AG10803 (cell line): ENCODE measurements around the gene PLXDC2.

Experiments
- DNase-seq: peaks from one replicate; pipeline ENCODE4 v3.0.0; 2010; ENCODE audit warnings: low read depth
- H3K4me3 ChIP-seq: 2 replicates; pipeline ENCODE4 v1.5.1; 2011; ENCODE audit warnings: mild to moderate bottlenecking, low read length, control low read depth
- TF ChIP-seq, protein P1 (sequence below): conservative IDR thresholded peaks from 2 replicates; pipeline ENCODE4 v1.5.1; 2011; ENCODE audit warnings: mild to moderate bottlenecking, low read length, control low read depth, inconsistent platforms

The PLXDC2 gene

GRCh38 chr10:19839552-19839951 lies 23.3 kb downstream of the PLXDC2 start:
- H3K4me3 ChIP-seq: no peak overlapping the region
- no peak for DNase-seq
- TF ChIP-seq, protein P1, sequence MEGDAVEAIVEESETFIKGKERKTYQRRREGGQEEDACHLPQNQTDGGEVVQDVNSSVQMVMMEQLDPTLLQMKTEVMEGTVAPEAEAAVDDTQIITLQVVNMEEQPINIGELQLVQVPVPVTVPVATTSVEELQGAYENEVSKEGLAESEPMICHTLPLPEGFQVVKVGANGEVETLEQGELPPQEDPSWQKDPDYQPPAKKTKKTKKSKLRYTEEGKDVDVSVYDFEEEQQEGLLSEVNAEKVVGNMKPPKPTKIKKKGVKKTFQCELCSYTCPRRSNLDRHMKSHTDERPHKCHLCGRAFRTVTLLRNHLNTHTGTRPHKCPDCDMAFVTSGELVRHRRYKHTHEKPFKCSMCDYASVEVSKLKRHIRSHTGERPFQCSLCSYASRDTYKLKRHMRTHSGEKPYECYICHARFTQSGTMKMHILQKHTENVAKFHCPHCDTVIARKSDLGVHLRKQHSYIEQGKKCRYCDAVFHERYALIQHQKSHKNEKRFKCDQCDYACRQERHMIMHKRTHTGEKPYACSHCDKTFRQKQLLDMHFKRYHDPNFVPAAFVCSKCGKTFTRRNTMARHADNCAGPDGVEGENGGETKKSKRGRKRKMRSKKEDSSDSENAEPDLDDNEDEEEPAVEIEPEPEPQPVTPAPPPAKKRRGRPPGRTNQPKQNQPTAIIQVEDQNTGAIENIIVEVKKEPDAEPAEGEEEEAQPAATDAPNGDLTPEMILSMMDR: no peak

DNA sequence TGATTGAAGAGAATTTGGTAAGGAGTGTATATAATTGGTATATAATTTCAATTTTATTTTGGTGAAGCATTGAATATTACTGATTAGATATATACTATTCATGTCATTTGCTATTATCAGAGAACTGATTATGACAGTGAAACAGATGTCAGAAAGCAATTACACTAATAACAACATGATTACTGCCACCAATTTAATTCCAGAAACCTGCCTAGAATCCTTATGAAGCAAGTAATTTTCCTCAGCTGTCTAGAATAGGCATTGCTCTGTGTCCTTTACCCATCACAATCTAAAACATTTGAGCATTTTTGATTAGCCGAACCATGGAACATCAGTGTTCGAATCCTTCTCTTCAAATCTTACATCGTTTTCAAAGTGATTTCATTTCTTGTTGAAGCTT lies 24.5 kb downstream of the PLXDC2 start:
- no peak for DNase-seq
- TF ChIP-seq, protein P1: no peak

DNA sequence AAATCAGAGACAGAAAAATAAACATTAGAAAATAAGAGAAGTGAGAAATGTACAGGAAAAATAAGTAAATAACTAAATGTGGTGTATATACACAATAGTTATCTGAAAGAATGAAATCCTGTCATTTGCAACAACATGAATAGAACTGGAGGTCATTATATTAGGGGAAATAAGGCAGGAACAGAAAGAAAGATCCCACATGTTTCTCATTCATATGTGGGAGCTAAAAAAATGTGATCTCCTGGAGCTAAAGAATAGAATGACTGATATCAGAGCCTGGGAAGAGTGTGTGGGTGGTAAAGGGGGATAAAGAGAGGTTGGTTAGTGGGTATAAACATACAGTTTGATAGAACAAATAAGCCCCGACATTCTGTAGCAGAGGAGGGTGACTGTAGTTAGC lies 27.3 kb downstream of the PLXDC2 start:
- TF ChIP-seq, protein P1: no peak

More for the DNA sequence above, 24.5 kb downstream of the PLXDC2 start:
- H3K4me3 ChIP-seq: no peak overlapping the region

GRCh38 chr10:19845503-19846368 lies 29.5 kb downstream of the PLXDC2 start:
- H3K4me3 ChIP-seq: no peak overlapping the region
- TF ChIP-seq, protein P1: no peak
- DNase-seq: no peak

More for the DNA sequence above, 27.3 kb downstream of the PLXDC2 start:
- DNase-seq: no peak
- no peak overlapping the region for H3K4me3 ChIP-seq

- no peak overlapping the region for H3K4me3 ChIP-seq
- TF ChIP-seq, protein P1: no peak
- DNase-seq: peak; percentile 48
Observed at GRCh38 chr10:19847321-19847720, 31.1 kb downstream of the PLXDC2 start.

DNA sequence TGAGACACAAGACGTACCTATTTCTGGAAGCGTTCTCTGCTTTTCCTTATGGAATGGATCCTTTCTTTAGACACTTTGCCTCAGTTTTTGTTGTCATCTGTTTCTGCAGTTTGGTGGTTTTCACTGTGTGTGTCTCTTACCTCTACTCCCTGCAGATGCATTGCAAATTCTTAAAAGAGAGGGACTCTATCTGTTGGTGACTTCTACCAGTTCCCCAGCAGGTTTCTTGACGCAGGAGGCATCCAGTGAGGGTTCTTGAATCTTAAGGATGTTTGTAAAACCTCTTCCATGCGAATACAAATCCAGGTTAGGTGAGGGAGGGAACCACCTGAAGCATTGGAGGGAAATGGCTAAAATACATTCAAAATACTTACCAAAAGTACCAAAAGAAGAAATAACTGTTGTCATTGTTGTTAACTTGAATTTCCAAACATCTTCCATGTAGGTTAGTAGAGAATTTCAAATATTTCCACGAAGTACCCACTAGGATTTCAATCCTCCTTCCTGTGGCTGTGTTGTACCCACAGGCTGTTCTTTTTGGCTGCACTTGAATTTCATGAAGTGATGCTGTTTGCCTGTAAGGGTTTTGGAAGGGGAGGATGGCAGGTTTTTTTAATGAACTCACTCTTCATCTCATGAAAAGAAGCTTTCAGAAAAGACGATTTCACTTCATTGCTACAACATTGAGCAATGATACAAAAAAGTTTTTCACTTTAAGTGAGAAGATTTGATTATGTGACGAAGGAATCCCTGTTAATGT lies 32.2 kb downstream of the PLXDC2 start:
- TF ChIP-seq, protein P1: no peak
- no peak overlapping the region for H3K4me3 ChIP-seq

GRCh38 chr10:19853831-19854230 lies 37.6 kb downstream of the PLXDC2 start:
- no peak overlapping the region for H3K4me3 ChIP-seq
- DNase-seq: no peak
- TF ChIP-seq, protein P1: no peak

More for the DNA sequence above, 32.2 kb downstream of the PLXDC2 start:
- DNase-seq: peak; percentile 21
